HCT116 (cell line): Measurements from ENCODE around the gene KLRC3. TPM values are rescaled to one million over a fixed set of nuclear protein-coding genes. Genes with fewer than 3 reads are reported as not detected.
A peak's percentile ranks its signal among the peaks of the same experiment; 100 is the strongest.
"Not testable (repeated sequence)": the region's sequence is repeated elsewhere in the genome, so short reads cannot be mapped to it uniquely, and the experiment has no call there.

ENCODE experiments used
- ATAC-seq: fragments of 200-7000 bp; cut with Tn5 transposase; 2 replicates; pipeline ENCODE4 v1.9.1; 2020; ENCODE audit warnings: mild to moderate bottlenecking, moderate library complexity
- BruUV-seq: library from RNA; stranded (reverse); fragments of 400-500 nt; replicated peaks from 2 replicates; lab custom pipeline; 2021; lab: Mats Ljungman, UMichigan
- CTCF ChIA-PET: fragments of 300-600 bp; sonication (Branson Sonifier 250); formaldehyde crosslinking; loops from one replicate; lab custom pipeline; 2021; ENCODE audit warnings: antibody characterized with exemption; lab: Charles Lee
- POLR2A ChIA-PET: fragments of 300-600, 350-600 bp; sonication (Branson Sonifier 250); formaldehyde crosslinking; loops from one replicate; lab custom pipeline; 2021; ENCODE audit warnings: antibody characterized with exemption; lab: Charles Lee
- RAD21 ChIA-PET, 2 experiments: fragments of 300-600 bp; sonication (Branson Sonifier 250); formaldehyde crosslinking; loops; one replicate each; lab custom pipeline; 2023; ENCODE audit warnings: low total read pairs in 2 of 2; ENCODE audit not compliant: uncharacterized antibody in 2 of 2, unreplicated experiment in 2 of 2, low non-redundant PET in 1 of 2; lab: Charles Lee
- DNase-seq: peaks from one replicate; pipeline ENCODE4 v3.0.0-alpha.2; 2010; ENCODE audit warnings: low read depth, low spot score
- H2AFZ ChIP-seq: fragments of 200-600 bp; shearing (Covaris generic), sonication (generic); 2 replicates; pipeline ENCODE4 v1.6.1; 2017; ENCODE audit warnings: low read depth, mixed run types, mixed read lengths, antibody characterized with exemption, low read length; ENCODE audit not compliant: poor library complexity, severe bottlenecking
- H3K27ac ChIP-seq: 2 replicates; pipeline ENCODE4 v1.5.1; 2012; ENCODE audit warnings: low read depth, low read length
- H3K27me3 ChIP-seq: fragments of 200-600 bp; sonication (generic); 2 replicates; pipeline ENCODE4 v1.6.1; 2016; ENCODE audit warnings: mixed run types, low read length, mixed read lengths; ENCODE audit not compliant: insufficient read depth
- H3K36me3 ChIP-seq, 2 experiments: fragments of 200-500 bp in 1 of 2; fragments of 200-600 bp in 1 of 2; sonication (Bioruptor generic) in 1 of 2; sonication (generic) in 1 of 2; 2 replicates each; pipeline versions ENCODE4 v1.5.1 to v1.6.1; 2014 to 2016; ENCODE audit warnings: low read length in 2 of 2, inconsistent platforms in 1 of 2, mixed read lengths in 1 of 2, mixed run types in 1 of 2; ENCODE audit not compliant: insufficient read depth in 2 of 2, control insufficient read depth in 1 of 2
- H3K4me1 ChIP-seq, 2 experiments: fragments of 200-600 bp in 1 of 2; sonication (generic) in 1 of 2; 2 replicates each; pipeline versions ENCODE4 v1.5.1 to v1.6.1; 2012 to 2017; ENCODE audit warnings: low read length in 2 of 2, inconsistent platforms in 1 of 2, mild to moderate bottlenecking in 1 of 2, mixed read lengths in 1 of 2, mixed run types in 1 of 2, moderate library complexity in 1 of 2; ENCODE audit not compliant: insufficient read depth in 2 of 2, control insufficient read depth in 1 of 2
- H3K4me2 ChIP-seq: fragments of 200-600 bp; sonication (generic); 2 replicates; pipeline ENCODE4 v1.6.1; 2017; ENCODE audit warnings: mixed run types, low read length, mixed read lengths
- H3K4me3 ChIP-seq, 2 experiments: fragments of 200-600 bp in 1 of 2; sonication (generic) in 1 of 2; replicated peaks in 1 of 2; 2 replicates each; pipeline ENCODE4 v1.5.1; 2011 to 2016; ENCODE audit warnings: low read length in 2 of 2, control low read depth in 1 of 2, low read depth in 1 of 2, mild to moderate bottlenecking in 1 of 2, mixed read lengths in 1 of 2, mixed run types in 1 of 2
- H3K79me2 ChIP-seq: fragments of 200-600 bp; sonication (generic); 2 replicates; pipeline ENCODE4 v1.6.1; 2017; ENCODE audit warnings: mild to moderate bottlenecking, mixed run types, low read length, moderate library complexity, mixed read lengths; ENCODE audit not compliant: insufficient read depth
- H3K9ac ChIP-seq: fragments of 200-600 bp; sonication (generic); 2 replicates; pipeline ENCODE4 v1.6.1; 2016; ENCODE audit warnings: low read length, mixed read lengths
- H3K9me2 ChIP-seq: fragments of 200-600 bp; sonication (generic), shearing (Covaris generic); 2 replicates; pipeline ENCODE4 v1.6.1; 2017; ENCODE audit warnings: mixed run types, mild to moderate bottlenecking, moderate library complexity; ENCODE audit not compliant: insufficient read depth
- H3K9me3 ChIP-seq, 2 experiments: fragments of 200-500 bp in 1 of 2; fragments of 200-600 bp in 1 of 2; sonication (Bioruptor generic) in 1 of 2; sonication (generic) in 1 of 2; 2 replicates each; pipeline ENCODE4 v1.6.1; 2014 to 2017; ENCODE audit warnings: low read length in 2 of 2, mixed read lengths in 2 of 2, inconsistent platforms in 1 of 2, low read depth in 1 of 2, mild to moderate bottlenecking in 1 of 2, mixed run types in 1 of 2, moderate library complexity in 1 of 2; ENCODE audit not compliant: control insufficient read depth in 1 of 2, insufficient read depth in 1 of 2
- H4K20me1 ChIP-seq: fragments of 200-600 bp; sonication (generic), shearing (Covaris generic); 2 replicates; pipeline ENCODE4 v1.6.1; 2017; ENCODE audit warnings: mixed run types, mild to moderate bottlenecking, moderate library complexity; ENCODE audit not compliant: insufficient read depth
- ATF3 ChIP-seq: IDR thresholded peaks from 2 replicates; pipeline ENCODE4 v1.6.1; 2012
- EGR1 ChIP-seq: IDR thresholded peaks from 2 replicates; pipeline ENCODE4 v1.6.1; 2012; ENCODE audit warnings: low read depth
- ELF1 ChIP-seq: IDR thresholded peaks from 2 replicates; pipeline ENCODE4 v1.6.1; 2012; ENCODE audit warnings: low read depth, borderline replicate concordance
- POLR2AphosphoS5 ChIP-seq: IDR thresholded peaks from 2 replicates; pipeline ENCODE4 v1.6.1; 2011; ENCODE audit warnings: mild to moderate bottlenecking, low read depth, low read length, moderate library complexity
- SIN3A ChIP-seq: IDR thresholded peaks from 2 replicates; pipeline ENCODE4 v1.6.1; 2012; ENCODE audit warnings: low read depth
- SP1 ChIP-seq: IDR thresholded peaks from 2 replicates; pipeline ENCODE4 v1.6.1; 2012; ENCODE audit warnings: low read depth
- SRF ChIP-seq: IDR thresholded peaks from 2 replicates; pipeline ENCODE4 v1.6.1; 2012; ENCODE audit warnings: low read depth
- YY1 ChIP-seq: IDR thresholded peaks from 2 replicates; pipeline ENCODE4 v1.6.1; 2011; ENCODE audit warnings: low read length, low read depth, moderate library complexity, mild to moderate bottlenecking; ENCODE audit not compliant: insufficient replicate concordance; ENCODE audit errors: extremely low read depth
- ZBTB33 ChIP-seq: IDR thresholded peaks from 2 replicates; pipeline ENCODE4 v1.6.1; 2011; ENCODE audit warnings: mild to moderate bottlenecking, low read length, moderate library complexity; ENCODE audit not compliant: insufficient replicate concordance; ENCODE audit errors: extremely low read depth
- ZNF274 ChIP-seq: fragments of 200-500 bp; sonication (Bioruptor generic); IDR thresholded peaks from 2 replicates; pipeline ENCODE4 v1.6.1; 2014; ENCODE audit warnings: mild to moderate bottlenecking, low read depth, low read length, inconsistent platforms
- intact Hi-C: fragments of 100-400 bp; cut with micrococcal nuclease; formaldehyde crosslinking; loops from 2 replicates; pipeline ENCODE4 v1.10.0; 2022
- total RNA-seq: library from RNA; stranded (reverse); gene quantifications from one replicate; pipeline ENCODE4 v1.2.1, GENCODE V29; 2021; ENCODE audit not compliant: unreplicated experiment
- TF ChIP-seq, protein P1 (sequence below): IDR thresholded peaks from 2 replicates; pipeline ENCODE4 v1.6.1; 2012; ENCODE audit warnings: low read depth

The KLRC3 gene
- total RNA-seq, 1 experiment from 2014 or later: 1.8 TPM

- H4K20me1 ChIP-seq, ATAC-seq, H3K9me2 ChIP-seq, H3K27ac ChIP-seq, BruUV-seq, RAD21 ChIA-PET, DNase-seq, CTCF ChIA-PET, POLR2A ChIA-PET, H3K4me3 ChIP-seq, H3K4me2 ChIP-seq, H2AFZ ChIP-seq, H3K79me2 ChIP-seq, intact Hi-C loops, H3K9ac ChIP-seq, H3K36me3 ChIP-seq, H3K27me3 ChIP-seq, H3K9me3 ChIP-seq: not testable (repeated sequence)
- peaks cover 8 to 11% of the 10 kb centered on the region in 2 experiments for H3K4me1 ChIP-seq
These were observed 32.9 kb downstream of the KLRC3 start for GRCh38 chr12:10387498-10387897.

DNA sequence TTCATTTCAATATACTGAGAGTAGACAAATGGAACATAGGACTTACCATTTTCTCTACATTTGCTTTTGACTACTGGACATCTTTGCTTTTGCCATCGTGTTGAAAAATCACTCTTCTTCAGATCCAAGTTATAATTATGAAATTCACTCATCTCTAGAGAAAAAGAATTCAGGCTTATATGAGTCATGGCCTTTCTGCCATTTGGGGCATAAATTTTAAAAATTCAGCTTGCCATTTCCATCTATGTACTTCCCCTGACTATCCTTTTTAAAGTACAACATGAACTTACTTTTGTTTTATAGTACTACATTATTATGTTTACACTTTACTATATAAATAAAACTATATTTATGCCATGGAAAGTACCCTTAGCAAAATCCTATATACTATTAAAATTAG, 33.5 kb downstream of the KLRC3 start:
- H3K36me3 ChIP-seq: no peaks in the 10 kb centered on the region
- POLR2A ChIA-PET: no interaction called here
- no peak overlapping the region for H3K4me3 ChIP-seq
- no peaks in the 10 kb centered on the region for H3K27me3 ChIP-seq
- intact Hi-C loops: no loop called here
- no TSS peak for BruUV-seq
- no peaks in the 10 kb centered on the region for H3K79me2 ChIP-seq
- CTCF ChIA-PET: no interaction called here
- H3K4me1 ChIP-seq: peaks cover 3 to 5% of the 10 kb centered on the region in 2 experiments; a peak in 3 of 4 replicates
- H3K9me3 ChIP-seq: 0 out of 4 replicates have a peak, but pooled peaks cover 0 to 5% of the 10 kb centered on the region in 2 experiments
- peak overlapping the region; percentile 42 for H2AFZ ChIP-seq
- H3K27ac ChIP-seq: no peak overlapping the region
- H3K4me2 ChIP-seq: no peak overlapping the region
- no peak overlapping the region for H3K9ac ChIP-seq
- no peak for ATAC-seq
- H3K9me2 ChIP-seq: no peaks in the 10 kb centered on the region
- RAD21 ChIA-PET: no interaction called here
- no peak for DNase-seq
- H4K20me1 ChIP-seq: no peaks in the 10 kb centered on the region
- TF ChIP-seq ATF3 (no peak), POLR2AphosphoS5 (no peak), SRF (no peak), EGR1 (no peak), SIN3A (no peak), ZNF274 (no peak), ELF1 (no peak), YY1 (no peak), SP1 (no peak), ZBTB33 (no peak)
- TF ChIP-seq, protein P1, sequence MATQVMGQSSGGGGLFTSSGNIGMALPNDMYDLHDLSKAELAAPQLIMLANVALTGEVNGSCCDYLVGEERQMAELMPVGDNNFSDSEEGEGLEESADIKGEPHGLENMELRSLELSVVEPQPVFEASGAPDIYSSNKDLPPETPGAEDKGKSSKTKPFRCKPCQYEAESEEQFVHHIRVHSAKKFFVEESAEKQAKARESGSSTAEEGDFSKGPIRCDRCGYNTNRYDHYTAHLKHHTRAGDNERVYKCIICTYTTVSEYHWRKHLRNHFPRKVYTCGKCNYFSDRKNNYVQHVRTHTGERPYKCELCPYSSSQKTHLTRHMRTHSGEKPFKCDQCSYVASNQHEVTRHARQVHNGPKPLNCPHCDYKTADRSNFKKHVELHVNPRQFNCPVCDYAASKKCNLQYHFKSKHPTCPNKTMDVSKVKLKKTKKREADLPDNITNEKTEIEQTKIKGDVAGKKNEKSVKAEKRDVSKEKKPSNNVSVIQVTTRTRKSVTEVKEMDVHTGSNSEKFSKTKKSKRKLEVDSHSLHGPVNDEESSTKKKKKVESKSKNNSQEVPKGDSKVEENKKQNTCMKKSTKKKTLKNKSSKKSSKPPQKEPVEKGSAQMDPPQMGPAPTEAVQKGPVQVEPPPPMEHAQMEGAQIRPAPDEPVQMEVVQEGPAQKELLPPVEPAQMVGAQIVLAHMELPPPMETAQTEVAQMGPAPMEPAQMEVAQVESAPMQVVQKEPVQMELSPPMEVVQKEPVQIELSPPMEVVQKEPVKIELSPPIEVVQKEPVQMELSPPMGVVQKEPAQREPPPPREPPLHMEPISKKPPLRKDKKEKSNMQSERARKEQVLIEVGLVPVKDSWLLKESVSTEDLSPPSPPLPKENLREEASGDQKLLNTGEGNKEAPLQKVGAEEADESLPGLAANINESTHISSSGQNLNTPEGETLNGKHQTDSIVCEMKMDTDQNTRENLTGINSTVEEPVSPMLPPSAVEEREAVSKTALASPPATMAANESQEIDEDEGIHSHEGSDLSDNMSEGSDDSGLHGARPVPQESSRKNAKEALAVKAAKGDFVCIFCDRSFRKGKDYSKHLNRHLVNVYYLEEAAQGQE: no peak
